HEK293T (cell line): ENCODE measurements around the gene LENG9.

Experiments
- BHLHE40 ChIP-seq: fragments of 450-650 bp; IDR thresholded peaks from 2 replicates; pipeline ENCODE4 v1.6.1; 2016; ENCODE audit warnings: mild to moderate bottlenecking, moderate library complexity, borderline replicate concordance
- CTBP1 ChIP-seq: fragments of 450-650 bp; IDR thresholded peaks from 2 replicates; pipeline ENCODE4 v1.6.1; 2016; ENCODE audit warnings: borderline replicate concordance
- ELF4 ChIP-seq: fragments of 450-650 bp; IDR thresholded peaks from 2 replicates; pipeline ENCODE4 v1.6.1; 2017; ENCODE audit warnings: antibody characterized with exemption
- FOXA1 ChIP-seq: fragments of 450-650 bp; IDR thresholded peaks from 2 replicates; pipeline ENCODE4 v1.6.1; 2016; ENCODE audit warnings: mild to moderate bottlenecking
- FOXK2 ChIP-seq: fragments of 450-650 bp; IDR thresholded peaks from 2 replicates; pipeline ENCODE4 v1.6.1; 2016; ENCODE audit warnings: mild to moderate bottlenecking
- FOXM1 ChIP-seq: fragments of 450-650 bp; IDR thresholded peaks from 2 replicates; pipeline ENCODE4 v1.6.1; 2017; ENCODE audit warnings: mild to moderate bottlenecking, borderline replicate concordance
- HDGF ChIP-seq: fragments of 450-650 bp; IDR thresholded peaks from 2 replicates; pipeline ENCODE4 v1.6.1; 2017; ENCODE audit warnings: antibody characterized with exemption, borderline replicate concordance
- L3MBTL2 ChIP-seq: fragments of 450-650 bp; conservative IDR thresholded peaks from 2 replicates; pipeline ENCODE4 v1.6.1; 2016; ENCODE audit warnings: mild to moderate bottlenecking
- NFRKB ChIP-seq: fragments of 450-650 bp; IDR thresholded peaks from 2 replicates; pipeline ENCODE4 v1.6.1; 2016; ENCODE audit warnings: mild to moderate bottlenecking, moderate library complexity
- SP1 ChIP-seq: fragments of 450-650 bp; IDR thresholded peaks from 2 replicates; pipeline ENCODE4 v1.6.1; 2017
- SUZ12 ChIP-seq: fragments of 450-650 bp; IDR thresholded peaks from 2 replicates; pipeline ENCODE4 v1.6.1; 2016; ENCODE audit warnings: mild to moderate bottlenecking
- TARDBP ChIP-seq: fragments of 450-650 bp; IDR thresholded peaks from 2 replicates; pipeline ENCODE4 v1.6.1; 2016
- ZNF384 ChIP-seq: fragments of 450-650 bp; IDR thresholded peaks from 2 replicates; pipeline ENCODE4 v1.6.1; 2016
- TF ChIP-seq, protein P1 (sequence below): fragments of 450-650 bp; IDR thresholded peaks from 2 replicates; pipeline ENCODE4 v1.6.1; 2016

DNA sequence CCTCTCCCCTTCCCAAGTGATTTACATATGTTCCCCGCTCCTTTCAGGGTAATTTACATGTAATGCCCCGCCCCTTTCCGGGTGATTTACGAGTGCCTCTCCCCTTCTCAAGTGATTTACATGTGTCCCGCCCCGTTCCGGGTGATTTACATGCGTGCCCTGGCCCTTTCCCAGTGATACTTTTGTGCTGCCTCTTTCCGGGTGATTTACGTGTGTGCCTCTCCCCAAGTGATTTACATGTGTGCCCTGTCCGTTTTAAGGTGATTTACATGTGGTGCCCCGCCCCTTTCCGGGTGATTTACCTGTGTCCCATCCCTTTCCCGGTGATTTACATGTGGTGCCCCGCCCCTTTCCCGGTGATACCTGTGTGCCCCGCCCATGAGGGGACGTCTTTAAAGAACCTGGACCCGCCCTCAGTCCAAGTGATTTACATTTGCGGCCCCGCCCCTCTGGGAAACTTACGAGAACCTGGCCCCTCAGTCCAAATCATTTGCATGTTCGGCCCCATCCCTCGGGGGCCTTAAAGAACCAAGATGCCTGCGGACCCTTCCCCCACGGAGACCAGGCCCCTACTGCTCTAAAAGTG, 559 bp upstream of the LENG9 start:
- TF ChIP-seq L3MBTL2 (no peak), FOXK2 (no peak), ZNF384 (no peak; the same call in 1 of the 2 replicates), SP1 (peak; percentile 87), FOXM1 (no peak), ELF4 (no peak), FOXA1 (no peak), TARDBP (no peak), SUZ12 (no peak), BHLHE40 (no peak), NFRKB (no peak), HDGF (no peak), CTBP1 (no peak)
- TF ChIP-seq, protein P1, sequence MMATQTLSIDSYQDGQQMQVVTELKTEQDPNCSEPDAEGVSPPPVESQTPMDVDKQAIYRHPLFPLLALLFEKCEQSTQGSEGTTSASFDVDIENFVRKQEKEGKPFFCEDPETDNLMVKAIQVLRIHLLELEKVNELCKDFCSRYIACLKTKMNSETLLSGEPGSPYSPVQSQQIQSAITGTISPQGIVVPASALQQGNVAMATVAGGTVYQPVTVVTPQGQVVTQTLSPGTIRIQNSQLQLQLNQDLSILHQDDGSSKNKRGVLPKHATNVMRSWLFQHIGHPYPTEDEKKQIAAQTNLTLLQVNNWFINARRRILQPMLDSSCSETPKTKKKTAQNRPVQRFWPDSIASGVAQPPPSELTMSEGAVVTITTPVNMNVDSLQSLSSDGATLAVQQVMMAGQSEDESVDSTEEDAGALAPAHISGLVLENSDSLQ = peak; percentile 98
